SU-DHL-6 (cell line): Measurements from ENCODE around the gene KCTD18.

ENCODE experiments used
- H2AFZ ChIP-seq: fragments of 200-600 bp; sonication (generic); 2 replicates; pipeline ENCODE4 v1.6.1; 2014; ENCODE audit warnings: low read depth, mild to moderate bottlenecking, moderate library complexity, mixed read lengths, antibody characterized with exemption, low read length; ENCODE audit not compliant: severe bottlenecking
- H3F3A ChIP-seq: fragments of 200-600 bp; shearing (Covaris generic); 2 replicates; pipeline ENCODE4 v1.6.0; 2016; ENCODE audit warnings: antibody characterized with exemption, mild to moderate bottlenecking; ENCODE audit not compliant: insufficient read depth
- H3K27ac ChIP-seq: fragments of 200-600 bp; sonication (generic); 2 replicates; pipeline ENCODE4 v1.5.1; 2016; ENCODE audit warnings: low read depth, mild to moderate bottlenecking, low read length, moderate library complexity, mixed read lengths
- H3K27me3 ChIP-seq: fragments of 200-600 bp; sonication (generic), shearing (Covaris generic); 2 replicates; pipeline ENCODE4 v1.6.0; 2014; ENCODE audit warnings: mild to moderate bottlenecking, low read length
- H3K36me3 ChIP-seq: fragments of 200-600 bp; sonication (generic); 2 replicates; pipeline ENCODE4 v1.6.1; 2014; ENCODE audit warnings: mild to moderate bottlenecking, low read length, mixed read lengths
- H3K4me2 ChIP-seq: fragments of 300-600, 200-600 bp; shearing (Covaris generic), sonication (generic); 2 replicates; pipeline ENCODE4 v1.6.0; 2014; ENCODE audit warnings: low read length, low read depth, mild to moderate bottlenecking; ENCODE audit not compliant: poor library complexity, severe bottlenecking
- H3K4me3 ChIP-seq: fragments of 200-600 bp; sonication (generic); 2 replicates; pipeline ENCODE4 v1.5.1; 2014; ENCODE audit warnings: antibody characterized with exemption, low read length, mild to moderate bottlenecking, mixed read lengths; ENCODE audit not compliant: insufficient read depth, poor library complexity, severe bottlenecking
- H3K79me2 ChIP-seq: fragments of 200-600 bp; sonication (generic); 2 replicates; pipeline ENCODE4 v1.6.1; 2014; ENCODE audit warnings: mild to moderate bottlenecking, low read length, moderate library complexity; ENCODE audit not compliant: insufficient read depth
- H3K9ac ChIP-seq: fragments of 200-600 bp; sonication (generic); 2 replicates; pipeline ENCODE4 v1.7.0; 2014; ENCODE audit warnings: mild to moderate bottlenecking, low read length
- H3K9me2 ChIP-seq: fragments of 200-600 bp; sonication (generic); replicated peaks from 2 replicates; pipeline ENCODE4 v1.6.1; 2014; ENCODE audit warnings: low read length; ENCODE audit not compliant: insufficient read depth
- H3K9me3 ChIP-seq: fragments of 200-600 bp; sonication (generic); 2 replicates; pipeline ENCODE4 v1.6.1; 2014; ENCODE audit warnings: low read length, mixed read lengths; ENCODE audit not compliant: insufficient read depth
- H4K20me1 ChIP-seq: fragments of 200-600 bp; sonication (generic); 2 replicates; pipeline ENCODE4 v1.6.1; 2014; ENCODE audit warnings: low read depth, mild to moderate bottlenecking, antibody characterized with exemption, low read length, moderate library complexity, mixed read lengths
- CTCF ChIP-seq: fragments of 200-600 bp; sonication (generic); IDR thresholded peaks from one replicate; pipeline ENCODE4 v1.5.1; 2017; ENCODE audit warnings: antibody characterized with exemption, mild to moderate bottlenecking, low read length, moderate library complexity; ENCODE audit not compliant: insufficient read depth, poor library complexity, severe bottlenecking
- EZH2phosphoT487 ChIP-seq: fragments of 200-600 bp; sonication (generic), shearing (Covaris generic); conservative IDR thresholded peaks from 2 replicates; pipeline ENCODE4 v1.6.1; 2018; ENCODE audit warnings: mild to moderate bottlenecking, antibody characterized with exemption, low read length, moderate library complexity, mixed read lengths

KCTD18 gene

GRCh38 chr2:200461846-200462710 lies 47.8 kb downstream of the KCTD18 start:
- no peaks in the 10 kb centered on the region for H3K79me2 ChIP-seq
- no peaks in the 10 kb centered on the region for H3K9me3 ChIP-seq
- H3K9ac ChIP-seq, result no peak overlapping the region
- no peaks in the 10 kb centered on the region for H3K27me3 ChIP-seq
- no peaks in the 10 kb centered on the region for H4K20me1 ChIP-seq
- H3K9me2 ChIP-seq, result no peaks in the 10 kb centered on the region
- H3K4me3 ChIP-seq, result no peak overlapping the region
- H3K36me3 ChIP-seq, result no peaks in the 10 kb centered on the region
- H2AFZ ChIP-seq, result no peak overlapping the region
- H3K27ac ChIP-seq, result no peak overlapping the region
- no peaks in the 10 kb centered on the region for H3F3A ChIP-seq
- TF ChIP-seq EZH2phosphoT487 (no peak), CTCF (no peak)
- H3K4me2 ChIP-seq, result no peak overlapping the region

- no peaks in the 10 kb centered on the region for H3F3A ChIP-seq
- H3K79me2 ChIP-seq, result no peaks in the 10 kb centered on the region
- no peak overlapping the region for H3K27ac ChIP-seq
- H3K4me3 ChIP-seq, result no peak overlapping the region
- no peaks in the 10 kb centered on the region for H3K27me3 ChIP-seq
- no peak overlapping the region for H2AFZ ChIP-seq
- TF ChIP-seq CTCF (no peak), EZH2phosphoT487 (no peak)
- no peaks in the 10 kb centered on the region for H3K9me3 ChIP-seq
- H3K36me3 ChIP-seq, result no peaks in the 10 kb centered on the region
- H3K4me2 ChIP-seq, result no peak overlapping the region
- H3K9me2 ChIP-seq, result no peaks in the 10 kb centered on the region
- H3K9ac ChIP-seq, result no peak overlapping the region
- H4K20me1 ChIP-seq, result no peaks in the 10 kb centered on the region
These were observed 50.8 kb downstream of the KCTD18 start for GRCh38 chr2:200459101-200459500.

- H3K9ac ChIP-seq, result no peak overlapping the region
- no peak overlapping the region for H3K27ac ChIP-seq
- H3F3A ChIP-seq, result no peaks in the 10 kb centered on the region
- no peaks in the 10 kb centered on the region for H3K79me2 ChIP-seq
- H3K27me3 ChIP-seq, result no peaks in the 10 kb centered on the region
- no peaks in the 10 kb centered on the region for H3K36me3 ChIP-seq
- H4K20me1 ChIP-seq, result no peaks in the 10 kb centered on the region
- no peaks in the 10 kb centered on the region for H3K9me2 ChIP-seq
- no peaks in the 10 kb centered on the region for H3K9me3 ChIP-seq
- no peak overlapping the region for H3K4me2 ChIP-seq
- no peak overlapping the region for H2AFZ ChIP-seq
- no peak overlapping the region for H3K4me3 ChIP-seq
- no peak for TF ChIP-seq EZH2phosphoT487
- TF ChIP-seq CTCF, result no peak
These were observed 53.3 kb downstream of the KCTD18 start for GRCh38 chr2:200456567-200456966.
